OCI-LY7 (cell line): ENCODE measurements around the gene SLC22A4. TPM values are rescaled to one million over a fixed set of nuclear protein-coding genes. Genes with fewer than 3 reads are reported as not detected.
A peak's percentile ranks its signal among the peaks of the same experiment; 100 is the strongest.

Experiments used
- BruUV-seq: library from RNA; stranded (reverse); fragments of 400-500 nt; replicated peaks from 2 replicates; lab custom pipeline; 2021; lab: Mats Ljungman, UMichigan
- CTCF ChIA-PET: fragments of 300-600 bp; sonication (Branson Sonifier 250); formaldehyde crosslinking; loops from one replicate; lab custom pipeline; 2022; ENCODE audit warnings: antibody characterized with exemption; ENCODE audit not compliant: unreplicated experiment; lab: Charles Lee
- POLR2A ChIA-PET: fragments of 300-600 bp; sonication (Branson Sonifier 250); formaldehyde crosslinking; loops from one replicate; lab custom pipeline; 2022; ENCODE audit warnings: antibody characterized with exemption; lab: Charles Lee
- DNase-seq: peaks from one replicate; pipeline ENCODE4 v3.0.0-alpha.2; 2015; ENCODE audit warnings: low spot score
- H2AFZ ChIP-seq: fragments of 200-600 bp; sonication (generic), shearing (Covaris generic); 2 replicates; pipeline ENCODE4 v1.6.1; 2014; ENCODE audit warnings: mild to moderate bottlenecking, antibody characterized with exemption, low read length, moderate library complexity
- H3K27ac ChIP-seq: fragments of 200-600 bp; sonication (generic); 2 replicates; pipeline ENCODE4 v1.5.1; 2014; ENCODE audit warnings: mixed run types, low read depth, mild to moderate bottlenecking, moderate library complexity, low read length, inconsistent platforms; ENCODE audit not compliant: poor library complexity, severe bottlenecking
- H3K36me3 ChIP-seq: fragments of 200-600 bp; sonication (generic); 2 replicates; pipeline ENCODE4 v1.6.1; 2014; ENCODE audit warnings: mild to moderate bottlenecking, antibody characterized with exemption, low read length, moderate library complexity, mixed read lengths; ENCODE audit not compliant: insufficient read depth
- H3K4me1 ChIP-seq: fragments of 200-600 bp; sonication (generic); 2 replicates; pipeline ENCODE4 v1.5.1; 2014; ENCODE audit warnings: mild to moderate bottlenecking, low read length; ENCODE audit not compliant: insufficient read depth, poor library complexity, severe bottlenecking
- H3K4me2 ChIP-seq: fragments of 200-600 bp; sonication (generic); 2 replicates; pipeline ENCODE4 v1.6.1; 2014; ENCODE audit warnings: mild to moderate bottlenecking, low read length
- H3K4me3 ChIP-seq: fragments of 200-600 bp; sonication (generic); 2 replicates; pipeline ENCODE4 v1.5.1; 2014; ENCODE audit warnings: mild to moderate bottlenecking, low read depth, low read length; ENCODE audit not compliant: poor library complexity, severe bottlenecking
- H3K79me2 ChIP-seq: fragments of 200-600 bp; sonication (generic); 2 replicates; pipeline ENCODE4 v1.6.1; 2016; ENCODE audit warnings: low read depth, mild to moderate bottlenecking, low read length, moderate library complexity, mixed read lengths; ENCODE audit not compliant: insufficient read depth
- H3K9me2 ChIP-seq: fragments of 200-600 bp; sonication (generic); 2 replicates; pipeline ENCODE4 v1.6.1; 2016; ENCODE audit warnings: mild to moderate bottlenecking, low read length, mixed read lengths; ENCODE audit not compliant: insufficient read depth
- H3K9me3 ChIP-seq: fragments of 200-600 bp; sonication (generic); 2 replicates; pipeline ENCODE4 v1.6.1; 2014; ENCODE audit warnings: mild to moderate bottlenecking, mixed run types, low read length, mixed read lengths
- H4K20me1 ChIP-seq: fragments of 200-600 bp; sonication (generic); 2 replicates; pipeline ENCODE4 v1.6.1; 2014; ENCODE audit warnings: mild to moderate bottlenecking, antibody characterized with exemption, low read length, moderate library complexity, mixed read lengths; ENCODE audit not compliant: insufficient read depth
- CTCF ChIP-seq: fragments of 200-600 bp; sonication (generic); conservative IDR thresholded peaks from 2 replicates; pipeline ENCODE4 v1.5.1; 2014; ENCODE audit warnings: mild to moderate bottlenecking, antibody characterized with exemption, low read length, moderate library complexity, mixed read lengths
- EZH2phosphoT487 ChIP-seq: fragments of 200-600 bp; sonication (generic); IDR thresholded peaks from 2 replicates; pipeline ENCODE4 v1.6.1; 2018; ENCODE audit warnings: low read depth, borderline replicate concordance, mild to moderate bottlenecking, mixed run types, antibody characterized with exemption, low read length, moderate library complexity, mixed read lengths
- intact Hi-C: fragments of 100-400 bp; cut with micrococcal nuclease; formaldehyde crosslinking; loops from one replicate; pipeline ENCODE4 v1.10.0; 2022; ENCODE audit not compliant: unreplicated experiment
- total RNA-seq, 2 experiments: library from RNA; depleted of rRNA in 1 of 2; stranded (reverse); fragments of >200 nt in 1 of 2; shearing (Covaris generic) in 1 of 2; gene quantifications; 2 replicates each; pipeline ENCODE4 v1.2.3, GENCODE V29; 2014 to 2022

SLC22A4 gene
- total RNA-seq, 2 experiments from 2014 or later: not detected

GRCh38 chr5:132385326-132386105, 91.3 kb downstream of the SLC22A4 start:
- no peaks in the 10 kb centered on the region for H4K20me1 ChIP-seq
- no peak overlapping the region for H3K4me3 ChIP-seq
- intact Hi-C loops: loop anchor here (1.0 to 10.0 kb wide), 9 partner anchors 25 to 482 kb away; partner anchors contain the start of genes GDF9, KIF3A and UQCRQ
- H3K79me2 ChIP-seq: no peaks in the 10 kb centered on the region
- DNase-seq: peak; percentile 85
- H3K4me1 ChIP-seq: peaks cover 19% of the 10 kb centered on the region
- H3K9me2 ChIP-seq: no peaks in the 10 kb centered on the region
- BruUV-seq: no TSS peak
- peak; percentile 99 for TF ChIP-seq CTCF
- no peak for TF ChIP-seq EZH2phosphoT487
- H3K4me2 ChIP-seq: no peak overlapping the region
- ChIA-PET CTCF (interaction anchor here (1.4 to 2.9 kb wide), 3 partner anchors 95 to 121 kb away, joined by 5 to 38 read pairs (median 6); no protein-coding TSS in a partner anchor), POLR2A (interaction anchor here (0.6 kb wide), 1 partner anchor 9 kb away, joined by 3 read pairs; no protein-coding TSS in a partner anchor)
- H3K9me3 ChIP-seq: no peaks in the 10 kb centered on the region
- H2AFZ ChIP-seq: peak overlapping the region; percentile 94
- no peaks in the 10 kb centered on the region for H3K36me3 ChIP-seq
- H3K27ac ChIP-seq: no peak overlapping the region

- H3K4me3 ChIP-seq: no peak overlapping the region
- H4K20me1 ChIP-seq: no peaks in the 10 kb centered on the region
- BruUV-seq: no TSS peak
- H3K27ac ChIP-seq: no peak overlapping the region
- ChIA-PET CTCF (interaction anchor here (0.5 to 2.9 kb wide), 12 partner anchors 24 to 377 kb away, joined by 3 to 38 read pairs (median 4); partner anchors contain the start of gene IRF1), POLR2A (interaction anchor here (0.5 to 2.4 kb wide), 7 partner anchors 9 to 835 kb away, joined by 3 to 7 read pairs (median 4); no protein-coding TSS in a partner anchor)
- no peaks in the 10 kb centered on the region for H3K79me2 ChIP-seq
- TF ChIP-seq EZH2phosphoT487 (no peak), CTCF (peak; percentile 94)
- peak overlapping the region; percentile 94 for H2AFZ ChIP-seq
- no peaks in the 10 kb centered on the region for H3K9me3 ChIP-seq
- intact Hi-C loops: loop anchor here (1.0 to 10.0 kb wide), 5 partner anchors 24 to 481 kb away; partner anchors contain the start of genes GDF9, KIF3A and UQCRQ
- no peaks in the 10 kb centered on the region for H3K36me3 ChIP-seq
- H3K4me2 ChIP-seq: 0 out of 2 replicates have a peak overlapping the region, but pooled peaks have one; percentile 10
- DNase-seq: peak; percentile 86
- H3K9me2 ChIP-seq: no peaks in the 10 kb centered on the region
- H3K4me1 ChIP-seq: peaks cover 19% of the 10 kb centered on the region
Observed at GRCh38 chr5:132386644-132387286, 92.6 kb downstream of the SLC22A4 start.
